HEK293 (cell line): ENCODE measurements around the gene NOG.

Source experiments
- CTCF ChIA-PET: fragments of 350-600 bp; formaldehyde crosslinking; extraction: SDS; loops from one replicate; lab custom pipeline; 2021; ENCODE audit warnings: antibody characterized with exemption; lab: Yijun Ruan, JAX
- POLR2A ChIA-PET: fragments of 300-600 bp; formaldehyde crosslinking; extraction: SDS; loops from one replicate; lab custom pipeline; 2020; ENCODE audit warnings: antibody characterized with exemption, inconsistent platforms; lab: Yijun Ruan, JAX
- H3K27ac ChIP-seq: fragments of 200-500 bp; sonication (Bioruptor generic); 2 replicates; pipeline ENCODE4 v1.5.1; 2014; ENCODE audit warnings: low read depth, low read length, control low read depth, inconsistent platforms; ENCODE audit errors: extremely low read depth
- H3K36me3 ChIP-seq, 2 experiments: fragments of 200-500 bp in 1 of 2; sonication (Bioruptor generic) in 1 of 2; 1 replicate in 1 of 2; 2 replicates in 1 of 2; pipeline ENCODE4 v1.5.1; 2014 to 2017; ENCODE audit warnings: inconsistent platforms in 2 of 2, low read length in 2 of 2; ENCODE audit not compliant: control insufficient read depth in 2 of 2, insufficient read depth in 1 of 2
- H3K4me1 ChIP-seq: fragments of 200-500 bp; sonication (Bioruptor generic); 2 replicates; pipeline ENCODE4 v1.5.1; 2014; ENCODE audit warnings: mild to moderate bottlenecking, low read length, inconsistent platforms; ENCODE audit not compliant: control insufficient read depth, insufficient read depth
- H3K4me3 ChIP-seq: 2 replicates; pipeline ENCODE4 v1.5.1; 2011; ENCODE audit warnings: low read depth, mild to moderate bottlenecking, control low read depth, low read length, moderate library complexity
- H3K9me3 ChIP-seq: fragments of 200-500 bp; sonication (Bioruptor generic); 2 replicates; pipeline ENCODE4 v1.5.1; 2014; ENCODE audit warnings: low read depth, low read length, inconsistent platforms; ENCODE audit not compliant: control insufficient read depth, insufficient read depth
- BCL11A ChIP-seq: fragments of 450-650 bp; formaldehyde crosslinking; IDR thresholded peaks from 2 replicates; pipeline ENCODE4 v1.5.1; 2016; ENCODE audit warnings: low read depth, missing biosample characterization, missing genetic modification characterization
- GLI4 ChIP-seq: fragments of 450-650 bp; formaldehyde crosslinking; IDR thresholded peaks from 2 replicates; pipeline ENCODE4 v1.5.1; 2016; ENCODE audit warnings: missing biosample characterization, missing genetic modification characterization
- HOXD13 ChIP-seq: sonication (generic); formaldehyde crosslinking; IDR thresholded peaks from 2 replicates; pipeline ENCODE4 v1.8.0; 2022; ENCODE audit warnings: missing genetic modification reagents, borderline replicate concordance
- IKZF3 ChIP-seq: fragments of 450-650 bp; IDR thresholded peaks from 2 replicates; pipeline ENCODE4 v1.5.0; 2018; ENCODE audit warnings: missing biosample characterization, mild to moderate bottlenecking, missing genetic modification characterization, moderate library complexity
- KLF16 ChIP-seq: fragments of 450-650 bp; formaldehyde crosslinking; IDR thresholded peaks from 2 replicates; pipeline ENCODE4 v1.5.1; 2017; ENCODE audit warnings: missing biosample characterization, missing genetic modification characterization
- MEIS1 ChIP-seq: sonication (generic); formaldehyde crosslinking; IDR thresholded peaks from 2 replicates; pipeline ENCODE4 v1.8.1; 2022; ENCODE audit warnings: missing genetic modification reagents, mild to moderate bottlenecking, borderline replicate concordance
- PBX3 ChIP-seq: sonication (generic); formaldehyde crosslinking; IDR thresholded peaks from 2 replicates; pipeline ENCODE4 v1.8.1; 2022; ENCODE audit warnings: mild to moderate bottlenecking, moderate library complexity, missing genetic modification reagents
- REPIN1 ChIP-seq: fragments of 450-650 bp; formaldehyde crosslinking; IDR thresholded peaks from 2 replicates; pipeline ENCODE4 v1.5.1; 2017; ENCODE audit warnings: missing biosample characterization, missing genetic modification characterization, low read depth
- WT1 ChIP-seq: fragments of 450-650 bp; formaldehyde crosslinking; IDR thresholded peaks from 2 replicates; pipeline ENCODE4 v1.5.1; 2016; ENCODE audit warnings: missing biosample characterization, missing genetic modification characterization
- ZBTB1 ChIP-seq: fragments of 450-650 bp; formaldehyde crosslinking; IDR thresholded peaks from 2 replicates; pipeline ENCODE4 v1.5.1; 2016; ENCODE audit warnings: missing biosample characterization, missing genetic modification characterization
- ZBTB20 ChIP-seq: fragments of 450-650 bp; formaldehyde crosslinking; IDR thresholded peaks from 2 replicates; pipeline ENCODE4 v1.5.1; 2016; ENCODE audit warnings: missing biosample characterization, missing genetic modification characterization
- ZBTB48 ChIP-seq: fragments of 450-650 bp; formaldehyde crosslinking; IDR thresholded peaks from 2 replicates; pipeline ENCODE4 v1.5.1; 2016; ENCODE audit warnings: missing biosample characterization, missing genetic modification characterization
- ZFHX2 ChIP-seq: fragments of 450-650 bp; formaldehyde crosslinking; conservative IDR thresholded peaks from 2 replicates; pipeline ENCODE4 v1.5.1; 2016; ENCODE audit warnings: missing biosample characterization, missing genetic modification characterization
- ZFP37 ChIP-seq: fragments of 450-650 bp; formaldehyde crosslinking; IDR thresholded peaks from 2 replicates; pipeline ENCODE4 v1.5.1; 2016; ENCODE audit warnings: missing biosample characterization, missing genetic modification characterization
- ZIC2 ChIP-seq: fragments of 450-650 bp; formaldehyde crosslinking; IDR thresholded peaks from 2 replicates; pipeline ENCODE4 v1.5.1; 2016; ENCODE audit warnings: missing biosample characterization, missing genetic modification characterization
- ZNF133 ChIP-seq: fragments of 450-650 bp; formaldehyde crosslinking; IDR thresholded peaks from 2 replicates; pipeline ENCODE4 v1.5.1; 2016; ENCODE audit warnings: missing biosample characterization, missing genetic modification characterization
- ZNF2 ChIP-seq: fragments of 450-650 bp; formaldehyde crosslinking; IDR thresholded peaks from 2 replicates; pipeline ENCODE4 v1.5.1; 2016; ENCODE audit warnings: missing biosample characterization, missing genetic modification characterization
- ZNF239 ChIP-seq: fragments of 450-650 bp; formaldehyde crosslinking; IDR thresholded peaks from 2 replicates; pipeline ENCODE4 v1.5.1; 2016; ENCODE audit warnings: missing biosample characterization, missing genetic modification characterization
- ZNF26 ChIP-seq: fragments of 450-650 bp; formaldehyde crosslinking; IDR thresholded peaks from 2 replicates; pipeline ENCODE4 v1.5.1; 2016; ENCODE audit warnings: missing biosample characterization, missing genetic modification characterization
- ZNF274 ChIP-seq, 2 experiments: fragments of 200-500 bp in 1 of 2; fragments of 450-650 bp in 1 of 2; sonication (Bioruptor generic) in 1 of 2; formaldehyde crosslinking in 1 of 2; IDR thresholded peaks; 2 replicates each; pipeline versions ENCODE4 v1.5.1 to v1.6.1; 2014 to 2016; ENCODE audit warnings: borderline replicate concordance in 1 of 2, inconsistent platforms in 1 of 2, low read length in 1 of 2, missing biosample characterization in 1 of 2, missing genetic modification characterization in 1 of 2
- ZNF391 ChIP-seq: fragments of 450-650 bp; formaldehyde crosslinking; IDR thresholded peaks from 2 replicates; pipeline ENCODE4 v1.5.1; 2016; ENCODE audit warnings: low read depth, missing biosample characterization, missing genetic modification characterization, borderline replicate concordance
- ZNF394 ChIP-seq: fragments of 450-650 bp; formaldehyde crosslinking; IDR thresholded peaks from 2 replicates; pipeline ENCODE4 v1.5.1; 2016; ENCODE audit warnings: missing biosample characterization, missing genetic modification characterization, mild to moderate bottlenecking, moderate library complexity, borderline replicate concordance
- ZNF416 ChIP-seq: fragments of 450-650 bp; formaldehyde crosslinking; IDR thresholded peaks from 2 replicates; pipeline ENCODE4 v1.5.1; 2016; ENCODE audit warnings: missing biosample characterization, missing genetic modification characterization
- ZNF473 ChIP-seq: fragments of 450-650 bp; formaldehyde crosslinking; IDR thresholded peaks from 2 replicates; pipeline ENCODE4 v1.5.1; 2017; ENCODE audit warnings: missing biosample characterization, missing genetic modification characterization
- ZNF48 ChIP-seq: fragments of 450-650 bp; formaldehyde crosslinking; IDR thresholded peaks from 2 replicates; pipeline ENCODE4 v1.5.1; 2016; ENCODE audit warnings: missing biosample characterization, missing genetic modification characterization
- ZNF530 ChIP-seq: fragments of 450-650 bp; formaldehyde crosslinking; IDR thresholded peaks from 2 replicates; pipeline ENCODE4 v1.5.1; 2016; ENCODE audit warnings: low read depth, missing biosample characterization, missing genetic modification characterization
- ZNF621 ChIP-seq: fragments of 450-650 bp; formaldehyde crosslinking; IDR thresholded peaks from 2 replicates; pipeline ENCODE4 v1.5.1; 2017; ENCODE audit warnings: missing biosample characterization, missing genetic modification characterization
- ZNF623 ChIP-seq: fragments of 450-650 bp; formaldehyde crosslinking; IDR thresholded peaks from 2 replicates; pipeline ENCODE4 v1.5.1; 2016; ENCODE audit warnings: missing biosample characterization, missing genetic modification characterization
- ZNF645 ChIP-seq: fragments of 450-650 bp; formaldehyde crosslinking; IDR thresholded peaks from 2 replicates; pipeline ENCODE4; 2016; ENCODE audit warnings: missing biosample characterization, missing genetic modification characterization
- ZNF76 ChIP-seq: fragments of 450-650 bp; formaldehyde crosslinking; IDR thresholded peaks from 2 replicates; pipeline ENCODE4; 2016; ENCODE audit warnings: low read depth, missing biosample characterization, missing genetic modification characterization, borderline replicate concordance
- ZNF791 ChIP-seq: fragments of 450-650 bp; formaldehyde crosslinking; IDR thresholded peaks from 2 replicates; pipeline ENCODE4 v1.5.1; 2016; ENCODE audit warnings: missing biosample characterization, missing genetic modification characterization
- ZSCAN4 ChIP-seq: fragments of 450-650 bp; formaldehyde crosslinking; IDR thresholded peaks from 2 replicates; pipeline ENCODE4 v1.5.1; 2017; ENCODE audit warnings: missing biosample characterization, missing genetic modification characterization
- ZXDB ChIP-seq: fragments of 450-650 bp; formaldehyde crosslinking; IDR thresholded peaks from 2 replicates; pipeline ENCODE4 v1.5.1; 2016; ENCODE audit warnings: missing biosample characterization, missing genetic modification characterization

Gene NOG

GRCh38 chr17:56614522-56614921, 21.0 kb downstream of the NOG start:
- ChIA-PET CTCF (interaction anchor here (1.0 kb wide), 1 partner anchor 101 kb away, joined by 3 read pairs; no protein-coding TSS in a partner anchor), POLR2A (no interaction called here)

GRCh38 chr17:56616239-56616638, 22.7 kb downstream of the NOG start:
- no peak overlapping the region for H3K27ac ChIP-seq
- TF ChIP-seq ZNF530 (tag by site-specific recombination) (no peak), ZBTB20 (tag by site-specific recombination) (no peak), KLF16 (tag by site-specific recombination) (no peak), ZBTB1 (tag by site-specific recombination) (no peak), GLI4 (tag by site-specific recombination) (no peak), ZXDB (tag by site-specific recombination) (no peak), ZNF473 (tag by site-specific recombination) (no peak), ZNF394 (tag by site-specific recombination) (no peak), ZNF133 (no peak), ZNF76 (tag by site-specific recombination) (no peak), REPIN1 (tag by site-specific recombination) (no peak), ZNF645 (no peak), ZFP37 (tag by site-specific recombination) (no peak), ZBTB48 (tag by site-specific recombination) (no peak), PBX3 (CRISPR knock-in tag) (no peak), ZNF48 (tag by site-specific recombination) (no peak)
- ChIA-PET POLR2A (no interaction called here), CTCF (no interaction called here)
- no peaks in the 10 kb centered on the region for H3K9me3 ChIP-seq
- H3K4me1 ChIP-seq, result no peaks in the 10 kb centered on the region
- no peak overlapping the region for H3K4me3 ChIP-seq
- H3K36me3 ChIP-seq, result no peaks in the 10 kb centered on the region

More at GRCh38 chr17:56614522-56614921, 21.0 kb downstream of the NOG start:
- no peak for TF ChIP-seq KLF16 (tag by site-specific recombination)
- TF ChIP-seq BCL11A, result no peak
- no peak for TF ChIP-seq ZNF274 (IDR thresholded peaks at IDR 0.05; ENCODE audit: low read length)
- no peak for TF ChIP-seq ZNF274 (tag by site-specific recombination; IDR thresholded peaks at IDR 0.05; ENCODE audit: borderline replicate concordance)
- TF ChIP-seq ZNF26 (tag by site-specific recombination), result no peak
- no peak for TF ChIP-seq ZNF239 (tag by site-specific recombination)
- TF ChIP-seq ZNF2 (tag by site-specific recombination), result no peak
- TF ChIP-seq ZNF391, result no peak
- no peak for TF ChIP-seq ZIC2 (tag by site-specific recombination)
- TF ChIP-seq HOXD13 (CRISPR knock-in tag), result no peak
- TF ChIP-seq WT1, result no peak
- no peak for TF ChIP-seq MEIS1 (CRISPR knock-in tag)
- no peak for TF ChIP-seq ZFHX2 (tag by site-specific recombination)
- TF ChIP-seq ZNF623 (tag by site-specific recombination), result no peak
- TF ChIP-seq ZNF416, result no peak
- no peak for TF ChIP-seq IKZF3 (tag by site-specific recombination)
- TF ChIP-seq ZNF791 (tag by site-specific recombination), result no peak
- TF ChIP-seq ZSCAN4, result no peak
- TF ChIP-seq ZNF621 (tag by site-specific recombination), result no peak
- Histone ChIP-seq H3K27ac (no peak overlapping the region), H3K4me3 (no peak overlapping the region), H3K9me3 (no peaks in the 10 kb centered on the region), H3K36me3 (no peaks in the 10 kb centered on the region), H3K4me1 (no peaks in the 10 kb centered on the region)
